GM12891 (cell line): ENCODE data around the gene KCNQ5.

ENCODE experiments used
- POLR2A ChIP-seq: IDR thresholded peaks from 2 replicates; pipeline ENCODE4 v1.6.1; 2011; ENCODE audit warnings: low read depth, low read length, control low read depth
- POLR2AphosphoS5 ChIP-seq: IDR thresholded peaks from 2 replicates; pipeline ENCODE4 v1.6.1; 2011; ENCODE audit warnings: low read depth, low read length, control low read depth
- TAF1 ChIP-seq: IDR thresholded peaks from 2 replicates; pipeline ENCODE4 v1.6.1; 2011; ENCODE audit warnings: low read depth, low read length, control low read depth

GRCh38 chr6:73062130-73062529 is 440.3 kb downstream of the KCNQ5 start:
- no peak for TF ChIP-seq TAF1
- TF ChIP-seq POLR2A = no peak
- TF ChIP-seq POLR2AphosphoS5 = no peak
